Activated T-cell treated with anti-CD3 and anti-CD28 coated beads, Interleukin-2, amount 50 U/mL, for 24 hours (primary cell): ENCODE data around the gene AP3B1.

Source experiments
- DNase-seq: peaks from one replicate; pipeline ENCODE4 v3.0.0-alpha.2; 2020
- H3K27ac Mint-ChIP-seq: 2 replicates; pipeline ENCODE4 v1.8.0; 2020; ENCODE audit warnings: mild to moderate bottlenecking, mixed read lengths
- H3K27me3 Mint-ChIP-seq: 2 replicates; pipeline ENCODE4 v1.8.0; 2020; ENCODE audit warnings: mixed read lengths
- H3K36me3 Mint-ChIP-seq: 2 replicates; pipeline ENCODE4 v1.8.0; 2020; ENCODE audit warnings: low read depth, mixed read lengths
- H3K4me1 Mint-ChIP-seq: 2 replicates; pipeline ENCODE4 v1.8.0; 2020; ENCODE audit warnings: low read depth, mixed read lengths
- H3K4me3 Mint-ChIP-seq: 2 replicates; pipeline ENCODE4 v1.8.0; 2020; ENCODE audit warnings: mild to moderate bottlenecking, moderate library complexity, mixed read lengths
- H3K9me3 Mint-ChIP-seq: 2 replicates; pipeline ENCODE4 v1.8.0; 2020; ENCODE audit warnings: mixed read lengths

Gene AP3B1

DNA sequence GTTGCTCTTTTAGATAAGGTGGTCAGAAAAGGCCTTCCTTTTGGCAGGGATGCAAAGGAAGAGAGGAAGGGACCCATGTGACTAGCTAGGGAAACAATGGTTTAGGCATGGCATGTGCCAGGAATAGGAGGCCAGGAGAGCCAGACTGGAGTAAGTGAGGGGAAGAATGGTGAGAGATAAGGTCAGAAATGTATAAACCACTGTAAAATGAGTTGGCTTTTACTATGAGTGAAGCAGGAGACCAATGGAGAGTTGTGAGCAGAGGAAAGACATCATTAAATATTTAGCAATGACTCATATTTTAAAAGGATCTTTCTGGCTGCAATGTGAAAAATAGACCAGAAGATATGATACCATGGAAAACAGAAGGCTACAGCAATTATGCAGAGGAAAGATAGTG lies 50.9 kb downstream of the AP3B1 start:
- no peak overlapping the region for H3K27ac Mint-ChIP-seq
- H3K9me3 Mint-ChIP-seq, result no peaks in the 10 kb centered on the region
- H3K4me1 Mint-ChIP-seq, result peaks cover 8% of the 10 kb centered on the region
- no peak for DNase-seq
- no peak overlapping the region for H3K4me3 Mint-ChIP-seq
- no peaks in the 10 kb centered on the region for H3K27me3 Mint-ChIP-seq
- peaks cover 27% of the 10 kb centered on the region for H3K36me3 Mint-ChIP-seq

DNA sequence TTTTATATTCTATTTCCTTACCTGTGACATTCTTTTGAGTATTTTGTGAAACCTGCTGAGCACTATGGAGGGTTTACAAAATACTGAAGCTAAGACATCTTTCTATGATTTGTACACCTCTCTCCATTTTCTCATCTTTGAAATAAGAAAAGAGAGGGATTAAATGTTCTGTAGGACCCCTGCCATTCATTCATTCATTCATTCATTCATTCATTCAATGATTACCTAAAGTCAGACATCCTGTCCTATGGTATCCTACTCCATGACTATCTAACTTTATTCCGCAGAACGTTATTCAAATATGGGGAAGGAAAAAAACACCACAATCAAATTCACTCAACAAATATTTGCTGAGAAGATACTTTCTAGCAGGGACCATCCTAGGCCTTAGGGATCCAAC lies 51.4 kb downstream of the AP3B1 start:
- H3K27ac Mint-ChIP-seq, result no peak overlapping the region
- H3K36me3 Mint-ChIP-seq, result peaks cover 28% of the 10 kb centered on the region
- DNase-seq, result no peak
- H3K9me3 Mint-ChIP-seq, result no peaks in the 10 kb centered on the region
- no peak overlapping the region for H3K4me3 Mint-ChIP-seq
- peaks cover 8% of the 10 kb centered on the region for H3K4me1 Mint-ChIP-seq
- no peaks in the 10 kb centered on the region for H3K27me3 Mint-ChIP-seq

DNA sequence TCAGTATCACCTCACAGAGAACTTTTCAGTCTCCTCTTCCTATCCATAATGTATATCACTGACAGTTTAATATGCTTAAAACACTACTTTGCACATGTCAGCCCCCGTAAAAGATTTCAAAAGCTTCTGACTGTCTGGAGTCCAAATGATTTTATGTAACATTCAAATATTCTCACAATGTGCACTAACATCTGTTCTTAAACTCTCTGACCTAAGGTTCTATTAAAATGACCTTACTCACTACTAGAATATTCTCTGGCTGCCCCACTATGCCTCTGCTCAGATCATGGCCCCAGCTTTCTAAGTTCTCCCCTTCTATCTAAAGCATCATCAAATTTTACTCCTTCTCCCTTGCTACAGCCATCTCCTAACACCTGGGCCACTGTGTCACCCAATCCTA lies 52.5 kb downstream of the AP3B1 start:
- no peak for DNase-seq
- H3K4me1 Mint-ChIP-seq, result peaks cover 7% of the 10 kb centered on the region
- peaks cover 36% of the 10 kb centered on the region for H3K36me3 Mint-ChIP-seq
- H3K27me3 Mint-ChIP-seq, result no peaks in the 10 kb centered on the region
- no peak overlapping the region for H3K4me3 Mint-ChIP-seq
- H3K9me3 Mint-ChIP-seq, result no peaks in the 10 kb centered on the region
- H3K27ac Mint-ChIP-seq, result no peak overlapping the region

DNA sequence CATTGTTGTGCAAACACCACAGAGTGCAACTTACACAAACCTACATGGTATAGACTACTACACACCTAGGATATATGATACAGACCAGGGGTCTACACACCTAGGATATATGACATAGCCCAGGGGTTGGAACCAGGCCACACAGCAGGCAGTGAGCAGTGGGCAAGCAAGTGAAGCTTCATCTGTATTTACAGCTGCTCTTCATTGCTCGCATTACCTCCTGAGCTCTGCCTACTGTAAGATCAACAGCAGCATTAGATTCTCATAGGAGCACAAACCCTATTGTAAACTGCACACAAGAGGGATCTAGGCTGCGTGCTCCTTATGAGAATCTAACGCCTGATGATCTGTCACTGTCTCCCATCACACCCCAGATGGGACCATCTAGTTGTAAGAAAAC lies 56.6 kb downstream of the AP3B1 start:
- peaks cover 17% of the 10 kb centered on the region for H3K4me1 Mint-ChIP-seq
- no peak overlapping the region for H3K4me3 Mint-ChIP-seq
- DNase-seq, result no peak
- no peak overlapping the region for H3K27ac Mint-ChIP-seq
- no peaks in the 10 kb centered on the region for H3K9me3 Mint-ChIP-seq
- H3K36me3 Mint-ChIP-seq, result peaks cover 38% of the 10 kb centered on the region
- no peaks in the 10 kb centered on the region for H3K27me3 Mint-ChIP-seq

DNA sequence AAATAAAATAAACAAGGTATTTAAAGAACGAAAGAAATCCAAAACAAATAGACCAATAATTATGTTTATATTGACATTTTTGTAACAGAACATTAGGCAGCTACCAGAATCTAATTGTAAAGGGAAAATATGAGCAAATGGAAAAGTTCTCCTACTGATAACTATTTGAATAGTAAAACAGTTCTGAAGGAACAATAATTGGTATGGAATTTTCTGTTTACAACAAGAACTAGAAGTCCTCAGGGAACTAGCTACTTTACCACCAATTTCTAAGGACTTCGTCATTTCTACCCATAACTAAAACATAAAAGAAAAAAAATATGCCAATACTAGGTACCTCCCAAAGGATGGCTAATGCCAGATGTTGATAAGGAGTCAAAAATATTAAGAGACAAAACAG lies 58.5 kb downstream of the AP3B1 start:
- no peaks in the 10 kb centered on the region for H3K27me3 Mint-ChIP-seq
- no peaks in the 10 kb centered on the region for H3K9me3 Mint-ChIP-seq

DNA sequence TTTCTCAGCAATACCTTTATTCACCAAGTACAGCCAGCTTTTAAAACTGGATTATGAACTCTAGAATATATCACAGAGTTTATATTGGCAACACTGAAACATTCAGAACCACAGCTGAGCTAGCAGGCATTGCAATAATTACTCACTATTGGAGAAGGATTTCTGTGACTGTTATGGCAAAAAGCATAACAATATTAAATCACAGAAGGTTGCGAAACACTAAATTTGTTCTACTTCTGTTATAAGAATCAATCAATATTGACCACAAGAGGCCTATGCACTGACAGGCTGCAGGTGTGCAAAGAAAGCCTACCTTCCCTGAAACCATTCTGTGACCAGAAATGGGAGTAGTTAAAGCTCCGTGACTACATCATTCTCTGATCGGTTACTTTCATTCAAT lies 59.2 kb downstream of the AP3B1 start:
- peaks cover 34% of the 10 kb centered on the region for H3K36me3 Mint-ChIP-seq
- H3K4me3 Mint-ChIP-seq, result no peak overlapping the region
- no peaks in the 10 kb centered on the region for H3K27me3 Mint-ChIP-seq
- no peak overlapping the region for H3K27ac Mint-ChIP-seq
- no peak for DNase-seq
- peaks cover 18% of the 10 kb centered on the region for H3K4me1 Mint-ChIP-seq
- no peaks in the 10 kb centered on the region for H3K9me3 Mint-ChIP-seq

More for the DNA sequence above, 58.5 kb downstream of the AP3B1 start:
- Mint-ChIP-seq H3K4me1 (peaks cover 18% of the 10 kb centered on the region), H3K36me3 (peaks cover 38% of the 10 kb centered on the region), H3K27ac (no peak overlapping the region), H3K4me3 (no peak overlapping the region)
- no peak for DNase-seq

DNA sequence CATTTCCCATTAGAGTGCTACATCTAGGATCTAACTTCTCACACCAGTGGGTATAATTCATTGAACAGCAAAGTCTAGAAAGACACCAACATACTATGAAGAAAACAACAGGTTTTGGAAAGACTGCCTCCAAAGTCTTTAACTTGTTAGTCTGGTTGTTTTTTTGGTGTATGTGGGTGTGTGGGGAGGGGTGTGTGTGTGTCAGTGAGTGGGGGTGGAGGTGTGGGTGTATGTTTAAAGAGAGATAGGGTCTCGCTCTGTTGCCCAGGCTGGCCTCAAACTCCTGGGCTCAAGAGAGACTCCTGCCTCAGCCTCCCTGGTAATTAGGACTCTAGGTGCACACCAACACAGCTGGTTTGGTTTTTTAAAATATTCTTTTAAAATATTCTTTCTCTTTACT lies 59.7 kb downstream of the AP3B1 start:
- DNase-seq, result no peak
- H3K9me3 Mint-ChIP-seq, result no peaks in the 10 kb centered on the region
- no peaks in the 10 kb centered on the region for H3K27me3 Mint-ChIP-seq
- H3K4me3 Mint-ChIP-seq, result no peak overlapping the region
- peaks cover 18% of the 10 kb centered on the region for H3K4me1 Mint-ChIP-seq
- peaks cover 29% of the 10 kb centered on the region for H3K36me3 Mint-ChIP-seq
- H3K27ac Mint-ChIP-seq, result no peak overlapping the region

DNA sequence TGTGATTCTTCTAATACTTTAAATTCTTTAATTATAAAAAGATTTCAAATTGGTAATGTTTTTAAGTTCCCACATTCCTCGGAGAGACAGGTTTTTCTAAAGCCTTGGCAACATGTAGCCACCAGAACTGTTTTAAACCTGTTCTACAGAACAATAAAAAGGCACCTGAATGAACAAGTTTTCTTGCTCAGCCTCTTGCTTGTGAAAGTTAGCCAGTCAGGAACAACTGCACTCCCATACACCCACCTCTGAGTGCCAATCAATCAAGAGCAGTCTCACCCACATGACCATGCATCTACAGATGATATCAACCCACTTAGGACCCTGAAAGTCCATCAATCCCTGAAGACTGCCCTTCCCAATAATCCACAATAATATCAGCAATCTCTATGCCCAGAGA lies 62.3 kb downstream of the AP3B1 start:
- Mint-ChIP-seq H3K4me3 (no peak overlapping the region), H3K9me3 (no peaks in the 10 kb centered on the region), H3K27me3 (no peaks in the 10 kb centered on the region), H3K36me3 (peaks cover 12% of the 10 kb centered on the region), H3K4me1 (peaks cover 20% of the 10 kb centered on the region), H3K27ac (no peak overlapping the region)
- no peak for DNase-seq

DNA sequence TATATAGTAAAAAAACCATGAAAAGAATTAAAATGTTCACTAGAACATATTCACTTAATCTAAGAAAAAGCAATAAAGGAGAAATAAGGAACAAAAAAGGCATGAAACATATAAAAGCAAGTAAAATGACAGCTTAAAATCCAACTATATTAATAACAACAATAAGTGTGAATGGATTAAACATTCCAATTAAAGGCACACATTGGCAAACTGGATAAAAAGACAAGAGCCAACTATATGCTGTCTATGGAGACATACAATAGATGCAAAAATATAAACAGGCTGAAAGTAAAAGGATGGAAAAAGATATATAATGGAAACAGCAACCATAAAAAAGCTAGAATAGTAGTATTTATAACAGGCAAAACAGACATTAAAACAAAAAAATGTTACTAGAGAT lies 70.1 kb downstream of the AP3B1 start:
- Mint-ChIP-seq H3K27ac (no peak overlapping the region), H3K4me3 (no peak overlapping the region), H3K4me1 (peaks cover 4% of the 10 kb centered on the region), H3K36me3 (peaks cover 69% of the 10 kb centered on the region), H3K9me3 (no peaks in the 10 kb centered on the region), H3K27me3 (no peaks in the 10 kb centered on the region)
- no peak for DNase-seq

DNA sequence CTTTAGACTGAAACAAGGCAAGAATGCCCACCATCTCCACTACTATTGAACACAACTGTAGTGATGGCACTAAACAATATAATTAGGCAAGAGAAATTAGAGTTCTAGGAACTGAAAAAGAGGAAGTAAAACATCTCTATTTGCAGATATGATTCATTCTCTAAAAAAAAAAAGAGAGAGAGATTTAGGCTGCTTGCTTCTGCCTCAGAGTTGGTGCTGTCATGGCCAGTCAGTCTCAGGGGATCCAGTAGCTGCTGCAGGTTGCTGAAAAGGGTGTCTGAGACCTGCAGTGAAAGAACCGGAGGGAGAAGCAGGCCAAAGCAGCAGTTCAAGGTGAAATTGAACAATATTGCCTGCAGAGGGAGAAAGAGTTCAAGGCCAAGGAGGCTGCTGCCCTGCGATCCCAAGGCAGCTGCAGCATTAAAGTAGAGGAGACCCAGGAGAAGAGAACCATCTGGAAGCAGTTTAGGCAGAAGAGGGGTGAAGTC lies 72.5 kb downstream of the AP3B1 start:
- Mint-ChIP-seq H3K9me3 (no peaks in the 10 kb centered on the region), H3K4me1 (peaks cover 3% of the 10 kb centered on the region), H3K27me3 (no peaks in the 10 kb centered on the region), H3K4me3 (no peak overlapping the region), H3K27ac (no peak overlapping the region), H3K36me3 (peaks cover 69% of the 10 kb centered on the region)
- no peak for DNase-seq

DNA sequence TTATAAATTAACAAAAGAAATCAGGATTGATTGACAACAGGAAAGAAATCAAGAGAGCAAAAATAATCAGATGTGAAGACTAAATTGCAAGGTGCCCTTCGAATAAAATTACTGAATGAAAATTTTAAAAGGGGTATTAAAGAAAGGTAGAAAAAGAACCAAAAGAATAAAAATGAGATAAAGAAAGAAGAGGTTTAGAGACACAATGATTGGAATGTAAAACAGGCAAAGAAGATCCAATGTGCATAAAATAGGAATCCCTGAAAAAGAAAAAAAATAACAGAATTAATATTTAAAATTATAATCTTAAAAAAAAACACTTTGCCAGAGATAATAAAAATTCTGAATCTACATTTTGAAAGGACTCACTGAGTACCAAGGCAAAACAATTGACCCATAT lies 73.0 kb downstream of the AP3B1 start:
- no peak overlapping the region for H3K4me3 Mint-ChIP-seq
- no peaks in the 10 kb centered on the region for H3K27me3 Mint-ChIP-seq
- peaks cover 3% of the 10 kb centered on the region for H3K4me1 Mint-ChIP-seq
- no peak for DNase-seq
- no peak overlapping the region for H3K27ac Mint-ChIP-seq
- H3K36me3 Mint-ChIP-seq, result peaks cover 69% of the 10 kb centered on the region
- no peaks in the 10 kb centered on the region for H3K9me3 Mint-ChIP-seq

DNA sequence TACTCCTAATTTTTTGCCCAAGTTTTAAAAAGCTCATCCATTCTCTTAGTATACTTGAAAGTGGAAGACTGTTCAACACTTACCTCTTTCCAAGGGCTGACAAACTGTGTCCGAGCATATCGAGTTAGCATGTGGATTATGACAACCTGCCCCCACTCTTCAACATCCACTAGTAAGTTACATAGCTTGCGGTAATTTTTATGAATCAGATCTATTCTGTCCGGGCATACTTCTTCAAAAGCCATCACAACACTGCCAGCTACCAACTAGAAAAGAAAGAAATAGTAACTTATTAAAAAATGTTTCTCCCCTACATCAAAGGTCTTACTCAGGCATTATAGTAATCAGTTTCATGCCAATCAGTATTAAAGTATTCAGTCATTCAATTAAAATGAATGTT lies 78.5 kb downstream of the AP3B1 start:
- no peaks in the 10 kb centered on the region for H3K27me3 Mint-ChIP-seq

DNA sequence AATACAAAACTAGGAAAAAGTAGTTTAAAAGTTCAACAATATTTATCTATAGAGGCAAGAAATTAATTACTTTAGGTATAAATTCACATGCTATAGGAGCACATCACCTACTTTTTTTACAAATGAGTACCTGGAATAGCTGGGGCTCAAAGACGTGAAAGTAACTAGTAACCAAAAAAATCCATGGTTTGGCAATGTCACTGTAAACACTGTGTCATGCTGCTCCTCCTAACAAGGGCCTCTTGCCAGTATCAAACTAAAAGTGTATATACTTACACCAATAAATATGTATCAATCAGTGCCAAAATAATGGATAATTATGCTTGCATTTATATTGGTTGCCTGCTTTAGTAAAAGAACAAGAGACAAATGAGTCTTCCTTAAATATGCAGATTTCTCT lies 78.9 kb downstream of the AP3B1 start:
- no peak for DNase-seq
- Mint-ChIP-seq H3K36me3 (peaks cover 56% of the 10 kb centered on the region), H3K4me1 (no peaks in the 10 kb centered on the region), H3K27ac (no peak overlapping the region), H3K4me3 (no peak overlapping the region), H3K9me3 (no peaks in the 10 kb centered on the region), H3K27me3 (no peaks in the 10 kb centered on the region)

More for the DNA sequence above, 78.5 kb downstream of the AP3B1 start:
- Mint-ChIP-seq H3K9me3 (no peaks in the 10 kb centered on the region), H3K4me1 (no peaks in the 10 kb centered on the region), H3K4me3 (no peak overlapping the region), H3K27ac (no peak overlapping the region), H3K36me3 (peaks cover 60% of the 10 kb centered on the region)
- DNase-seq, result no peak

DNA sequence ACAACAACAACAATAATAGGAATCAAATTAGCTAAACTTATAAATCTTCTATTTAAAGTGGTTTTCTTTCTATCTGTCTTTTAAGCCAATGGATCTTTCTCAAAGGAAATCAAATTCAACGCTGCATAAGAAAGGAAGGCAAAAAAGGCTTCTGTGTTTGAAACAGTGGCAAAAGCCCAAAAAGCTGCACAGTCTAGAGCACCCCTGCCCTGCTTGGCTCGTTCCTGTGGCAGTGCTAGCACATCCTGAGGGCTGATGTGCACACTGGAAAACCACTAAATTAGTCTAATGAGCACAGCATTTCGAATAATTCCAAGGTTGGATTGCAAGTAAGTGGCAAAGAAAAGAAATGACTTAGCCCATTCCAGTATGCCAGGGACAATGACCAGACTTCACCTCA lies 80.7 kb downstream of the AP3B1 start:
- Mint-ChIP-seq H3K27ac (no peak overlapping the region), H3K36me3 (peaks cover 49% of the 10 kb centered on the region), H3K4me1 (no peaks in the 10 kb centered on the region), H3K4me3 (no peak overlapping the region), H3K27me3 (no peaks in the 10 kb centered on the region), H3K9me3 (no peaks in the 10 kb centered on the region)
- DNase-seq, result no peak

DNA sequence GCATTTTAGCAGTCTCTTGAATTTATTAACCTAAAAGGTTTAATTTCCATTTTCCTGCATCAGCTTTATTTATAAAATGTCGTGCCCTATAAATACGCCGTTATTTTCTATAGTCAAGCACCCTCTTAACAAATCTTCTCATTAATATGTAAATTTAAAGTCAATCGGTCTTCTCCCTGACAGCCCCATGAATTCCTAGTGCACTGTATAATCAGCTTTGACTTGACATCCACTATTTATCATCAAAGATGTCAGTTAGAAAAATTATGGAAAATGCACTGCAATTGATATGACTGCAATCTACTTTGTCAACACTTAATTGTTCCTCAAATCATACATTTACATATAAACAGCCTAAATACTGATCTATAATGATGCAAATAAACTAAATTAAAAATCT lies 83.4 kb downstream of the AP3B1 start:
- no peaks in the 10 kb centered on the region for H3K9me3 Mint-ChIP-seq
- H3K36me3 Mint-ChIP-seq, result peaks cover 62% of the 10 kb centered on the region
- H3K4me3 Mint-ChIP-seq, result no peak overlapping the region
- no peak overlapping the region for H3K27ac Mint-ChIP-seq
- no peaks in the 10 kb centered on the region for H3K4me1 Mint-ChIP-seq
- no peaks in the 10 kb centered on the region for H3K27me3 Mint-ChIP-seq
- DNase-seq, result no peak

DNA sequence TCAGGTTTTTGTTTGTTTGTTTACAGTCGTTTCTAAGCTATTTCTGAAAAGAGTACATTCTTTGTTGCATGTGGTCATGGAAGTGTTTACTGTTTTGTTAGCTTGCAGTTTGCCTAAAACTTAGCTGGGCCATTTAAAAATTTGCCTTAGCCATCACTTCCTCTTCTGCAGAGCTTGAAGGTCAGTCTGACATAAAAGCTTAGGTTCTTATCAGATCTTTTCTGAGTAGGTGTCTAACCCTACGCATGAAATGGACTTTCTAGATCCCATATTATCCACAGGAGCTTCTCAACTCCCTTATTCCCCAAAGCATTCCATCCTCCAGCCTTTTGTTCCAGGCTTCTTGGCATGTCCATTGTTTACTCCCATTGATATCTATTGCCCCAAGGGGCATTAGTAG lies 90.3 kb downstream of the AP3B1 start:
- H3K36me3 Mint-ChIP-seq, result peaks cover 73% of the 10 kb centered on the region
- H3K27ac Mint-ChIP-seq, result no peak overlapping the region
- peaks cover 10% of the 10 kb centered on the region for H3K4me1 Mint-ChIP-seq
- H3K4me3 Mint-ChIP-seq, result no peak overlapping the region
- no peak for DNase-seq
- peaks cover 6% of the 10 kb centered on the region for H3K9me3 Mint-ChIP-seq
- no peaks in the 10 kb centered on the region for H3K27me3 Mint-ChIP-seq
